Measurements from ENCODE around the gene NDOR1.
A peak's percentile ranks its signal among the peaks of the same experiment; 100 is the strongest.
"Not testable (repeated sequence)": the region's sequence is repeated elsewhere in the genome, so short reads cannot be mapped to it uniquely, and the experiment has no call there.

Gene NDOR1

DNA sequence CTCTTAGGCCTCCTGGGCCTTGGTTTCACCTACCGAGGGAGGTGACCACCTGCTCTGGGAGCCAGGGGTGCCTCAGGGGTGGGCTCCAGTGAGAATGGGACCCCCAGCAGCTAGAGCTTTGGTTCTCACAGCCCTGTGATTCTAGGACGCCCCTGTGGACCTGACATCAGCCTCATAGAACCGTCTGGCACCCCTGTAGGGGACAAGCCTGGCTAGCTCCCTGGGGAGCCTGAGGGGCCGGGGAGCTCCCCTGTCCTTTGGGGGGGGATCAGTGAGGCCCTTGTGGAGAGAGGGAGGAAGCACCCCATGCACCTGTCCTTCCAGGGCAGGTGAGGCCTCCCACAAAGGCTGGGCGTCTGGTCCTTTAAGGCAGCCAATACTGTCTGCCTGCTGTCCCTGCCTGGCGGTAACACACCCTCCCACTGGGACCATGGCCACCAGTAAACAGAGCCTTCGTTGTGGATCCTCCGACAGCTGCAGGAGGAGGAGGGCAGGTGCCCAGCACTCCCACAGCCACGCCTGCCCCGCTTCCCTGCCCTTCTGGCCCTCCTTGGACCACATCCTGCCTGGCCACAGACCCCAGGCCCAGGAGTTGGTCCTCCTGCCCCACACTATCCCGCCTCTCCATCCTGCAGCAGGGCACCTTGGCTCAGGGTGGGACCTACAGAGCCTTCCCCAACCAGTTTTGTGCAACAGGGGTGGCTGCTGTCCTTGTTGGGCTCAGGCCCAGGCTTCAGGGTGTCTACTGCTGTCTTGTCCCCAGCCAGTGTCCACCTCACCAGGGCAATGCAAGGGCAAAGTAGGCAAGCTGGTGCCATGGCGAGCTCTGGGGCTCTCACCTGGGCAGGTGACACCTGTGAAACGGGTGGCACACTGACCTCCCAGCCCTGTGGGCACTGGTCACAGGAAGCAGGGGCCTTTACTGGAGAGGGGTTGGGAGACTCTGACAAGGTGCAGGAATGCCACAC is 32.5 kb downstream of the NDOR1 start:
- no peak overlapping the region for H3K4me3 ChIP-seq (ENCODE audit: low read length)
- TF ChIP-seq, protein P1, sequence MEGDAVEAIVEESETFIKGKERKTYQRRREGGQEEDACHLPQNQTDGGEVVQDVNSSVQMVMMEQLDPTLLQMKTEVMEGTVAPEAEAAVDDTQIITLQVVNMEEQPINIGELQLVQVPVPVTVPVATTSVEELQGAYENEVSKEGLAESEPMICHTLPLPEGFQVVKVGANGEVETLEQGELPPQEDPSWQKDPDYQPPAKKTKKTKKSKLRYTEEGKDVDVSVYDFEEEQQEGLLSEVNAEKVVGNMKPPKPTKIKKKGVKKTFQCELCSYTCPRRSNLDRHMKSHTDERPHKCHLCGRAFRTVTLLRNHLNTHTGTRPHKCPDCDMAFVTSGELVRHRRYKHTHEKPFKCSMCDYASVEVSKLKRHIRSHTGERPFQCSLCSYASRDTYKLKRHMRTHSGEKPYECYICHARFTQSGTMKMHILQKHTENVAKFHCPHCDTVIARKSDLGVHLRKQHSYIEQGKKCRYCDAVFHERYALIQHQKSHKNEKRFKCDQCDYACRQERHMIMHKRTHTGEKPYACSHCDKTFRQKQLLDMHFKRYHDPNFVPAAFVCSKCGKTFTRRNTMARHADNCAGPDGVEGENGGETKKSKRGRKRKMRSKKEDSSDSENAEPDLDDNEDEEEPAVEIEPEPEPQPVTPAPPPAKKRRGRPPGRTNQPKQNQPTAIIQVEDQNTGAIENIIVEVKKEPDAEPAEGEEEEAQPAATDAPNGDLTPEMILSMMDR (IDR thresholded peaks at IDR 0.05; ENCODE audit: insufficient read depth, low read depth, low read length, missing control alignments) = no peak
- no peak for DNase-seq (ENCODE audit: low read depth)

DNA sequence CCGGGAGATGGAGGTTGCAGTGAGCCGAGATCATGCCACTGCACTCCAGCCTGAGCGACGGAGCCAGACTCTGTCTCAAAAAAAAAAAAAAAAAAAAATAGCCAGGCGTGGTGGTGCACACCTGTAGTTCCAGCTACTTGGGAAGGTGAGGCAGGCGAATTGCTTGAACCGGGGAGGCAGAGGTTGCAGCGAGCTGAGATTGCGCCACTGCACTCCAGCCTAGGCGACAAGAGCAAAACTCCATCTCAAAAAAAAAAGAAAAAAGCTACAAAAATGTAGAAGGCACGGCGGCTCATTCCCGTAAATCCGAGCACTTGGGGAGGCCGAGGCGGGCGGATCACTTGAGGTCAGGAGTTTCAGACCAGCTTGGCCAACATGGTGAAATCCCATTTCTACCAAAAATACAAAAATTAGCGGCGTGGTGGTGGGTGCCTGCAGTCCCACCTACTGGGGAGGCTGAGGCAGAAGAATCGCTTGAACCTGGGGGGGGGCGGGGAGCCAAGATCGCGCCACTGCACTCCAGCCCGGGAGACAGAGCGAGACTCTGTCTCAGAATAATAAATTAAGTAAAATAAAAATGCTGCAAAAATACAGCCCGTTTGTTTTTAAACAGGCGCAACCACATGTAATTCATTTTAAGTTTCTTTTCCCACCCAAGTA is 34.2 kb downstream of the NDOR1 start:
- peak overlapping the region; percentile 65 for H3K4me3 ChIP-seq (ENCODE audit: low read length)
- not testable (repeated sequence) for DNase-seq (ENCODE audit: low read depth)

DNA sequence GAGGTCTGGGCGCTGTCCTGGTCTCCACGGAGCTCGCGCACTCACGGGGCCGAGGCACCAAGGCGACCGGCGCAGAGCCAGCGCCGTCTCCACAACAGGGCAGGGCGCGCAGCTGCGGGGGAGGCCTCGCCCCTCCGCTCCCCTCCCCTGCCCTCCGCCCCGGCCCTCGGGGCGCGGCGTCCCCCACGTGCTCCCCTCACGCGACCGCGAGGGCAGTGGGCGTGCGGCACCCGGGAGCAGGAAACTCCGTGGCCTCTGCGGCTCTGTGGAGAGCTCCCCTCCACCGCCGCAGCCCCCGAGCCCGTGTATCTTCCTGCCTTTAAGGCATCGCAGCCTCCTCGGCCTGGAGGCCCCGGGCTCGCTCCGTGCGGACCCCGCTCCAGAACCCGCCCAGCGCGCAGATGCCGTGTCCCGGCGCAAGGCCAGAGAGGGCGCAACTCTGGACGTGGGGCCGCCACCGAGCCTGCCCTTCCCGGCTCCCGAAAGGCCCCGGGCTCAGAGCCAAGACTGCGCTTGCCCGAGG is 34.9 kb downstream of the NDOR1 start:
- peak; percentile 65 for DNase-seq (ENCODE audit: low read depth)
- peak overlapping the region; percentile 65 for H3K4me3 ChIP-seq (ENCODE audit: low read length)
- TF ChIP-seq, protein P1 (IDR thresholded peaks at IDR 0.05; ENCODE audit: insufficient read depth, low read depth, low read length, missing control alignments) = no peak

DNA sequence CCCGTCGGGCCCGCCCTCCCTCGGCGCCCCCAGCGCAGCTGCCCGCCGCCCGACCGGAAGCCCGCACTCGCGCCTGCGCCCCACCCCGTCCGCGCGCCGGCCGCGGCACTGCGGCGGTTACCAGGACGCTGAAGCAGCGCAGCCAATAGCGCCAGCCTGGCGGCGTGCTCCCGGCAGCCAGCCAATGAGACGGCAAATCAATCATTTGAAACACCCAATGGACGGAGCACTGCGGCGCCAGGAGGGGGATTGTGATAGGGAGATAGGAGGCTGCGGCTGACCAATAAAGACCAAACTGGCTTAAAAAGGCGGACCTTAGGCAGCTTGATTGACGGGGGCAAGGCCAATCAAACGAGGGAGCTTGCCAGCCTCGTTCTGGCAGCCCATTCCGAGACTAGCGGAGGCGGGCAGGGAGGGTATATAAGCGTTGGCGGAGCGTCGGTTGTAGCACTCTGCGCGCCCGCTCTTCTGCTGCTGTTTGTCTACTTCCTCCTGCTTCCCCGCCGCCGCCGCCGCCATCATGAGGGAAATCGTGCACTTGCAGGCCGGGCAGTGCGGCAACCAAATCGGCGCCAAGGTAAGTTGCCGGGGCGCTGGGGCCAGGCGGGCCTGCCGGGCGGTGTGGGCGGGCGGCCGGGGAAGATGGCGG is 35.5 kb downstream of the NDOR1 start, which contains the start of gene TUBB4B:
Gene TUBB4B, plus strand, starts transcription at position 447 of the 649 bp plus-strand sequence. Its CDS starts 74 bp downstream, at position 521.
- TF ChIP-seq, protein P1 (IDR thresholded peaks at IDR 0.05; ENCODE audit: insufficient read depth, low read depth, low read length, missing control alignments) = no peak

DNA sequence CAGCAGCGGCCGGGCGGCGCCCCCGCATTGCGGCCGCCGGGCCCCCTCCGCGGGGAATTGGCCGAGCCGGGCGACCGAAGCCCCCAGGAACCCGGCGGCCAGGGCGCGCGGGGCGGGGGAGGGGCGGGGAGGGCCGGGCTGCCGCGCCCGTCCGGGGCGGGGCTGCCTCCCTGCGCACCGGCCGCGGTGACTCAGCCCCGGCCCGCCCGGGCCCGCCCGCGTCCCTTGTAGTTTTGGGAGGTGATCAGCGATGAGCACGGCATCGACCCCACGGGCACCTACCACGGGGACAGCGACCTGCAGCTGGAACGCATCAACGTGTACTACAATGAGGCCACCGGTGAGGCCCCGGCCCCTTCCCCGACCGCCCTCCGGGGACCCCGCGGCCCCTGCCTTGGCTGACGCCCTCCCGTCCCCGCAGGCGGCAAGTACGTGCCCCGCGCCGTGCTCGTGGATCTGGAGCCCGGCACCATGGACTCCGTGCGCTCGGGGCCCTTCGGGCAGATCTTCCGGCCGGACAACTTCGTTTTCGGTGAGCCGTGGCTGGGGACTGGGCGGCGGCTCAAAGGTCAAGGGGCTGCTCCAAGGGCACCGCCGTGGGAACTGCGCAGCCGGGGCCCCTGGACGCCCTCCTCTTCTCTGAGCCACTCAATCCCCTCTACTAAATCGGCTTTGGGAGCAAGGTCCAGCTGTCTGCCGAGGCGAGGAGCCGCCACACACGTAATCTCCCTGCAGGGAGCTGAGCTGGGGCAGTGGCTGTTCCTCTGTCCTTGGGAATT is 36.2 kb downstream of the NDOR1 start:
- peak overlapping the region; percentile 76 for H3K4me3 ChIP-seq (ENCODE audit: low read length)
- TF ChIP-seq, protein P1 (IDR thresholded peaks at IDR 0.05; ENCODE audit: insufficient read depth, low read depth, low read length, missing control alignments) = no peak
- peak; percentile 80 for DNase-seq (ENCODE audit: low read depth)

More for the DNA sequence above, 35.5 kb downstream of the NDOR1 start, which contains the start of gene TUBB4B:
- H3K4me3 ChIP-seq (ENCODE audit: low read length) = peak within 1 kb of the TSS; percentile 76
- peak; percentile 100 for DNase-seq (ENCODE audit: low read depth)

DNA sequence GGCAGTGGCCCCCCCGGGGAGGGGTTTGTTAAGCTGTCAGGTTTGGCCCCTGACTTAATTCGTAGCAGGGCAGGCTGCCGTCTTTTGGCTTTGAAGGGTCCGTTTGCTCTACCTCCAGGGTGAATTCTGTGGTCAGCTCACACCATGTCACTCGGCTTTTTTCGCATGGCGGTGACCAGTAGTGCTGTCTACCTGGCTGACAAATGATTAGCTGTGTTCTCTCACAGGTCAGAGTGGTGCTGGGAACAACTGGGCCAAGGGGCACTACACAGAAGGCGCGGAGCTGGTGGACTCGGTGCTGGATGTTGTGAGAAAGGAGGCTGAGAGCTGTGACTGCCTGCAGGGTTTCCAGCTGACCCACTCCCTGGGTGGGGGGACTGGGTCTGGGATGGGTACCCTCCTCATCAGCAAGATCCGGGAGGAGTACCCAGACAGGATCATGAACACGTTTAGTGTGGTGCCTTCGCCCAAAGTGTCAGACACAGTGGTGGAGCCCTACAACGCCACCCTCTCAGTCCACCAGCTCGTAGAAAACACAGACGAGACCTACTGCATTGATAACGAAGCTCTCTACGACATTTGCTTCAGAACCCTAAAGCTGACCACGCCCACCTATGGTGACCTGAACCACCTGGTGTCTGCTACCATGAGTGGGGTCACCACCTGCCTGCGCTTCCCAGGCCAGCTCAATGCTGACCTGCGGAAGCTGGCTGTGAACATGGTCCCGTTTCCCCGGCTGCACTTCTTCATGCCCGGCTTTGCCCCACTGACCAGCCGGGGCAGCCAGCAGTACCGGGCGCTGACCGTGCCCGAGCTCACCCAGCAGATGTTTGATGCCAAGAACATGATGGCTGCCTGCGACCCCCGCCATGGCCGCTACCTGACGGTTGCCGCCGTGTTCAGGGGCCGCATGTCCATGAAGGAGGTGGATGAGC is 37.0 kb downstream of the NDOR1 start:
- TF ChIP-seq, protein P1 (IDR thresholded peaks at IDR 0.05; ENCODE audit: insufficient read depth, low read depth, low read length, missing control alignments) = no peak
- peak overlapping the region; percentile 76 for H3K4me3 ChIP-seq (ENCODE audit: low read length)
- DNase-seq (ENCODE audit: low read depth) = no peak

DNA sequence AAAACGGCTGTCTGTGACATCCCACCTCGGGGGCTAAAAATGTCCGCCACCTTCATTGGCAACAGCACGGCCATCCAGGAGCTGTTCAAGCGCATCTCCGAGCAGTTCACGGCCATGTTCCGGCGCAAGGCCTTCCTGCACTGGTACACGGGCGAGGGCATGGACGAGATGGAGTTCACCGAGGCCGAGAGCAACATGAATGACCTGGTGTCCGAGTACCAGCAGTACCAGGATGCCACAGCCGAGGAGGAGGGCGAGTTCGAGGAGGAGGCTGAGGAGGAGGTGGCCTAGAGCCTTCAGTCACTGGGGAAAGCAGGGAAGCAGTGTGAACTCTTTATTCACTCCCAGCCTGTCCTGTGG is 37.7 kb downstream of the NDOR1 start:
- peak overlapping the region; percentile 76 for H3K4me3 ChIP-seq (ENCODE audit: low read length)
- not testable (repeated sequence) for DNase-seq (ENCODE audit: low read depth)

Data from epithelial cell of esophagus (primary cell).